HUDEP-2 (cell line): ENCODE measurements around the gene TMEM209.
"Not testable (repeated sequence)": the region's sequence is repeated elsewhere in the genome, so short reads cannot be mapped to it uniquely, and the experiment has no call there.

ENCODE experiments used
- DNase-seq, 76 experiments: peaks; one replicate each; lab custom pipeline; 2025; ENCODE audit not compliant: unreplicated experiment in 76 of 76; lab: John Stamatoyannopoulos, UW

The TMEM209 gene

DNA sequence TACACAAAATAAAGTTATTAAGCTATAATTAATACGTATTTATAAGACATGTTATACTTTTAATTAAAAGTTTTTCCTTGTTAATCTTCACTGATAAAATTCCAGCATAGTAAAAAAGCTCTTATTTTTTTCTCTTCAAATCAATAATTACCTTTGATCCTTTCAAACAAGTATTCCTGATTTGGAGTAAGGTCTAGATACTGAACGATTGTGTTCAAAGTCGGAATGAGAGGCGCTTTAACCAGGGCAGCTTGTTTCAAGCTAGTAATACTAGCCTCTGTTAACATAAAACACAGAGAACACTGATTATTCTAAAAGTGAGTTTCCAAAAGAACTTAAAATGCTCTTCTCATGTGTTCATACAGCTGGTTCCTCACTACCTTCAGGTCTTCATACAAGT is 27.0 kb downstream of the TMEM209 start:
- DNase-seq, result no peak

DNA sequence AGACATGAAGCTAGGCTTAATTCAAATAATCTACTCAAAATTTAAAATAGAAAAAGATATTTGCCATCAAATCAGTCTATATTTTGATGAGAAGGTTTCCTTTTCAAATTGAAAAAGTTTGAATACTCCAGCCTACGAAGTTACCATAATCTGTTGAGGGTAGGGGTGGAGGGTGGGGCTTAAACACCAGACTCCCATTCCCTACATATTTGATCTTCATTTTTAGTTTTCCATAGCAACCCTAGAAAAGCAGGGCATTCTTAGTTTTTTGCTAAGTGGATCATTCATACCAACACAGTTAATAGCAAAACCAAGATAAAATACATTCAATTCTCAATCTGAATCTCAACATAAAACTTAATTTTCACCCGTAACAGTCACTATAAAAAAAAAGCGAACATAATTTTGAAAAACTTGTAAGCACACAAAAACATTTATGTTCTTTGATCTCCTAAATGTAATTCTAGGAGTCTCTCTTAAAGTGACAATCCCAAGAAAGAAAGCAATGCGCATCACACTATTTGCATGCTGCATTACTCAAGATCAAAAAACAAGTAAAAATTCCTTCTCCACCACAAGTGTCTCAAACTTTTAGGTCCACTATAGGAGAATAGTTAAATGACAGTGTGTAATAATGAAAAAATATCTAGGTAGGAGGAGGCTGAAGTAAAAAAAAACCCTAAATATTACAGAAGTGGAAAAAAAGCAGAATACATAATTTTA is 30.8 kb downstream of the TMEM209 start:
- no peak for DNase-seq

DNA sequence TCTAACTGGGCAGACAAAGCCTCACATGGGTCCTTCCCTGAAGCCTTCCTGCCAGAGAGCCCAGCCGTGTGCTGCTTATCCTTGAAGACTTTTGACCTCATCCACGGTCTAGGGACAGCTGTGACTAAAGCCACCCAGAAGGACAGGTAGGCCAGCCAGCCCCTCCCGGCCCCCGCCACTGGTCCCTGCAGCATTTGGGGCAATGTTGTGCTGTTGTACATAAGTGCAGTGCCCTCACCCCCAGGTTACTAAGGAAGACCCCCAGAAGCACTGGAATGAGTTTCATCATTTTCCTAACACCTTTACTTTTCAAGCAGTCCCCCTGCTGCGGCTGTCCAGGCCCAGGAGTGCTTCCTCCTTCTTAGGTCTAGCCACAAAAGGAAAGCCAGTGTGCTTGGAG is 43.0 kb downstream of the TMEM209 start:
- DNase-seq, result no peak

DNA sequence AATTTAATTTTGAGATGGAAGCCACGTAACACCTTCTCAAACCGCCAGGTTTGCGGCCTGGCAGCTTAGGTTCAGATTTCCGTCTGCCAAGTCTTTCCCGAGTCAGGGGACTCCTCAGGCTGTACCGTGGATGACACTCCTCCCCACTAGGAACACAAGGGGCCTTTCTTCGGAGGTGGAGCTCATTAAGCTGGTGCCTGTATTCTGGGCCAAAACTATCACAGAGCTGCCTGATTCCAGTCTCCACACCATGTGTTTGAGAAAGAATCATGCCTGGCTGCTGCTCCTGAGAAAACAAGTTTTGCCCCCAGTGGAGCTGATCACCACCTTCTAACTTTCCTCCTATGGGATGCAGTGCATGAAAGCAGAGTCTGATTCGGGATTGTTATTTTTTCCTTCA is 44.8 kb downstream of the TMEM209 start:
- DNase-seq, result no peak

DNA sequence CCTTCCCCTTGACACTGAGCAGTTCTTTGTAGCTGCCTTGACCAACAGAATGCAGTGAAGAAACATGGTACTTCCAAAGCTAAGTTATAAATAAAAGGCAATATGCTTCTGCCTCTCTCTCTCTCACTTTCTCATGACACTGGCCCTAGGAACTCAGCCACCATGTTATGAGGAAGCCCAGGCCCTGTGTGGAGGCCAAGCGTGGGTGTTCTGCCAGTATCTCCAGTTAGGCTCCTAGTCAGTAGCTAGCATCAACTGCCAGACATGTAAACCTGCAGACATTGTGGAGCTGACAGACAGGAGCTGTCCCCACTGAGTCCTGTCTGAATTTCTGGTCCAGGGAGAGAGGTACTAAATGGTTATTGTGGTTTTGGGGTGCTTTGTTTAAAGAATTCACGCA is 45.2 kb downstream of the TMEM209 start:
- DNase-seq, result no peak

DNA sequence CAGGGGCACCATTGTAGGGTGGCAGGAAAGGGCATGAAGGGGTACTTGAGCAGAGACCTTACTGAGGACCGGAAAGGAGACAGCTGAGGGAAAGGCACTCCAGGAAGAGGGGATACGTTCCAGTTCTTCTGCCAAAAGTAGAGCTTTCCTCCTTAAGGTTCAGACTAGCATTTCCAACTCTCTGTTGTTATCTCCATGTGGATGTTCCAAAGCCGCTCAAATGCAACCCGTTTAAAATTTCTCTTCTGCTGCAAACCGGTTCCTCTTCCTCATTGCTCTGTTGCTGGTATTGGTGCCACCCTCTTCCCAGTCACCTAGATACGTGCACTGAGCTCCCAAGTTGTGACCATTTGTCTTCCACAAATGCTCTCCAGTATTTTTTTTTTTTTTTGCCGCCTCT is 47.5 kb downstream of the TMEM209 start:
- no peak for DNase-seq

DNA sequence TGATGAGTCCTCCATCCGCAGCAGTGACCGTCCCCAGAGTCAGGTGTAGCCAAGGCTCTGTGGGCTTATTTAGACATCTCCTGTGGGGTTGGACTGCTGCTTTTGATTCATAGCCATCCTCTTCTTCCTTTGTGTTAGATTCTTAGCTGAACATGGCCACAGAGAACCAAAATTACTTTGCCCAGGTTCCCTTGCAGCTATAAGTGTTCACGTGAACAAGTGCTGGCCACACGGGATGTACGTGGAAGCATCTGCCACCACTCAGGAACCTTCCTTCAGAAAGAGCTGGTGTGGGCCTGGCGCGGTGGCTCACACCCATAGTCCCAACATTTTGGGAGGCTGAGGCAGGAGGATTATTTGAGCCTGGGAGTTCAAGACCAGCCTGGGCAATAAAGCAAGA is 49.1 kb downstream of the TMEM209 start:
- DNase-seq, result no peak

DNA sequence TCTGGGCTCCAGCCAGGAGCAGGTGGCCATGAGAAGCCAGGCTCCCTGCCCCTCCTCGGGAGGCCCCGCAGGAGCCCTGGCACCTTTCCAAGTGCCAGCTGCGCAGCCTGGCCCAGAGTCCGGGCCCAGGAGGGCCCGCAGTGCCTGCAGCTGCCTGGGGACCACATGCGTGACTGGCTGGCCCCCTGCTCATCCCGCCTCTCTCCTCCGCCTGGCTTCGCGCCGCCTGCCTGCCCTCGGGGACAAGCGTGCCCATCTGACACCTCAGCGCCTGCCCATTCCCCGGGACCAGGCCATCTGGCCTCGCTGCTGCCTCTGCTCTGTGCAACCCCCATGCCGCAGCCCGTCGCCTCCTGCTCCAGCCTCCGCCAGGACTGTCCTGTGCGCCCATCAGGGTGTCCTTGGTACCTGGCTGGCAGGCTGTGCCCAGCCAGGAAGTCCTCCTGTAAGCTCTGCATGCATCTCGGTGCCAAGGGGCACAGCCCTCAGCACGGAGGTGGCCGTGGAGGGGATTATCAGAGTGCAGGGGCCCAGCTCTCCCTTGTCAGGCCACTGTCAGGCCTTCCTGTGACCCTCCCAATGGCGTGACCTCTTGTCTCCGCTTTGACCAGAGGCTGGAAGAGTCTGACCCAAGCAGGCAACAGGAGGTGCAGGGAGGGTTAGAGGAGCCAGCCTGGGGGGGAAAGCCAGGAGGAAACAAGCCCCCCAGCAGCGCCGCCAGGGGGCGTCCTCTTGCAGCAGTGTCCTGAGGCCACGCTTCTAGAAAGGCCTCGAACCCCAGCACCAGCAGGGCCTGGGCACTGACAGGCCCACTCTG is 50.5 kb downstream of the TMEM209 start:
- peak in 9 of 76 experiments; percentile 7 to 67 (median 37) for DNase-seq

DNA sequence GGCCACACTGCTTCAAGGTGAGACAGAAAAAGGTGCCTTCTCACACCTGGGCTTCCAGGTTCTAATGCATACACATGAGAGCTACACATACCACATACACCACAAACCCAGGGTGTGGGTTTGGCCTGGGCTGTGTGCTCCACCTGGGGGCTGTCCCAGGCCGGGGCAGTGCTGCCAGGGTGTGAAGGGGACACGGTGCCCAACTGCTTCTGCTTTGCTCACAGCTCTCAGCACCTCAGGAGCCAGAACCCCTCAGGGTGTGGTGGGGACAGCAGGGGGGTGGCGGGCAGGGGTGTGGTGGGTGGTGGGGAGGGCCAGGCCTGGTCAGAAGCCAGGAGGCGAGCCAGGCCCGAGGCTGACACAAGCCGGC is 51.1 kb downstream of the TMEM209 start:
- peak in 37 of 76 experiments; percentile 8 to 71 (median 37) for DNase-seq

DNA sequence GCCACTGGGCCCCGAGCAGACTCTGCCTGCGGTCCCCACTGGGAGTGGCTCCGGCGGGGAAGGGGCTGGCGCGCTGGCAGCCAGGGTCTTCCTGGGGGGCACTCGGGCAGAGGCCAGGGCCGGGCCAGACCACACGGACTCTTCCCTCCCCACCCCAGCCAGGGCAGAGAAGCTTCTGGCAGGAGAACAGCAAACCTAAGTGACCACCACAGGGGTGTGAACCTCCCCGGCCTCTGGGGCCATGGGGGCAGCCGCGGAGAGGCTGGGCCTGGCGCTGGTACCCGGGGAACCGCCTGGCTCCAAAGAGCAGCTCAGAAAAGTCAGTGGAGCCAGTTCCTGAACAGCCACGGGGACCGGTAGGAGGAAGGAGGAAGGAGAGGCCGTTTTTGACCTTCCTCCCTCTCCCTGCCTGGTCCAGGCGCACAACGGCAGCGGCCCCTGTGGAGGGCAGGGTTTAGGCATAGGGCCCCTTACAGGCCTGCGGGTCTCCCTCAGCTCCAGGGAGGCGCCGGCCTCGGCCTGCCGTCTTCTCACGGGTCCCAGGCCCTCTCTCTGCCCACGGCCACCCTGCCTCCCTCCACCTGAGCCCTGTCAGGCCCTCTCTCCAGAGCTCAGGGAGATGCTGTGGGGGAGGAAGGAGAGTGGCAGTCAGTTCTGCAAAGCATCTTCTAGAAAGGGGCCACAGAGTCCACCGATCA is 51.8 kb downstream of the TMEM209 start:
- DNase-seq, result no peak

DNA sequence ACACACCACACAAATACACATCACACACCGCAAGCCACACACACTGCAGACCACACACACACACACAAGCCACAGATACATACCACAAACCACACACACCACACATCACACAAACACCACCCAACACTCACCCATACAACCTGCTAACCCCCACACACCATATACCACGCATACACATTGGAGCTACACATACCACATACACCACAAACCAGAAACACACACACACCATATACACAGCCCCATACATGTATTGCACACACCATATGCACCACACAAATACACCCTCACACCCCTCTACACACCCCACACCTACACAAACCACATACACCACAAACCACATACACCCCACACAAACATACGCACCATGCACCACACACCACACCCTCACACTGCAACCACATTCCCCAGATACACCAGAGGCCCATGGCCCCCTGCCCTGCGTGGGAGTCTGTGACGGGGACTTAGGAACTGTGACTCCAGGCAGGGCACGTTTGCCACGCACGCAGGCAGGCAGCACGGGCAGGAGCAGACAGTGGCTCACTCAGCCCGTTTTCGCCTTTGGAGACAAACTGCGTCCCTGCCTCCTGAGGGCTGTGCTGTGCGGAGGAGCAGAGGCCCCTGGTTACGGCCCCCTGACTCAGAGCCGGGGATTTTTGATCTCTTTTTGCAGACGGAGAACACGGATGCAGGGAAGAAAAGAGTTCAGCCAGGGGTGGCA is 52.6 kb downstream of the TMEM209 start:
- peak in 43 of 76 experiments; percentile 9 to 67 (median 31) for DNase-seq

DNA sequence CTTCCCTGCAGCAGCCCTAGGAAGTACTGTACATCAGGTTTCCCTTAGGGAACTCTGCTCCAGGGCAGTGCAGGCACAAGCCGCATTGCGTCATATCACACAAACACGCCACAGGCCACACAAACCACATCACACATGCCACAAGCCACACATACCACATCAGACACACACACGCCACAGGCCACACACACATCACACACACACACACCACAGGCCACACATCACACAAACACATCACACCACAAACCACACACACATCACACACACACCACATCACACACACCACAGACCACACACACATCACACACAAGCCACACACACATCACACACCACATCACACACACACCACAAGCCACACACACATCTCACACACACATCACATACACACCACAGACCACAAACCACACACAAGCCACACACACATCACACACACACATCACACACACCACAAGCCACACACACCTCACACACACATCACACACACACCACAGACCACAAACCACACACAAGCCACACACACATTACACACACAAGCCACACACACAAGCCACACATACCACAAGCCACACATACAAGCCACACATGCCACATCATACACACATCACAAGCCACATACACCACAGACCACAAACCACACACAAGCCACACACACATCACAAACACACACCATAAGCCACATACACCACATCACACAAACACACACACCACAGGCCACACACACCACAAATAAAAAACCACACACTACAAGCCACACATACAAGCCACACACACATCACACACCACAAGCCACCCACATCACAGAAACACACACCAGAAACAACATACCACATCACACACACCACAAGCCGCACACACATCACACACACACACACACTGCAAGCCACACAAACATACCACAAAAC is 53.4 kb downstream of the TMEM209 start:
- DNase-seq, result no peak

DNA sequence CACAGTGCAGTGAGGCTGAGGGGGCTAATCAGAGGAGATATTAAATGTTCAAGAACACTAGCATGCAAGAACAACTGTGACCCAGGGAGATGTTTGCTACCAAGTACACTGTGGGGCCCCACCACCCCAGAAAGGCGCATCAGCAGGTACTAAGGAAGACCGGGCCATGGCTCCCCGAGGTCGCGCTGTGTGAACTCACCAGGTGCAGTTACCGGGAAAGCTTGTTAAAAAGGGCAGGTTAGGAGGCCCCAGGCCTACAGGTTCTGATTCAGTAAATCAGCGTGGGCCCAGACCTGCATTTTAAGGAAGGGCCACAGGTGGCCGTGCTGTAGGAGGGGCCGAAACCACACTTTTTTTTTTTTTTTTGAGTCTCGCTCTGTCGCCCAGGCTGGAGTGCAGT is 54.6 kb downstream of the TMEM209 start:
- no peak for DNase-seq

DNA sequence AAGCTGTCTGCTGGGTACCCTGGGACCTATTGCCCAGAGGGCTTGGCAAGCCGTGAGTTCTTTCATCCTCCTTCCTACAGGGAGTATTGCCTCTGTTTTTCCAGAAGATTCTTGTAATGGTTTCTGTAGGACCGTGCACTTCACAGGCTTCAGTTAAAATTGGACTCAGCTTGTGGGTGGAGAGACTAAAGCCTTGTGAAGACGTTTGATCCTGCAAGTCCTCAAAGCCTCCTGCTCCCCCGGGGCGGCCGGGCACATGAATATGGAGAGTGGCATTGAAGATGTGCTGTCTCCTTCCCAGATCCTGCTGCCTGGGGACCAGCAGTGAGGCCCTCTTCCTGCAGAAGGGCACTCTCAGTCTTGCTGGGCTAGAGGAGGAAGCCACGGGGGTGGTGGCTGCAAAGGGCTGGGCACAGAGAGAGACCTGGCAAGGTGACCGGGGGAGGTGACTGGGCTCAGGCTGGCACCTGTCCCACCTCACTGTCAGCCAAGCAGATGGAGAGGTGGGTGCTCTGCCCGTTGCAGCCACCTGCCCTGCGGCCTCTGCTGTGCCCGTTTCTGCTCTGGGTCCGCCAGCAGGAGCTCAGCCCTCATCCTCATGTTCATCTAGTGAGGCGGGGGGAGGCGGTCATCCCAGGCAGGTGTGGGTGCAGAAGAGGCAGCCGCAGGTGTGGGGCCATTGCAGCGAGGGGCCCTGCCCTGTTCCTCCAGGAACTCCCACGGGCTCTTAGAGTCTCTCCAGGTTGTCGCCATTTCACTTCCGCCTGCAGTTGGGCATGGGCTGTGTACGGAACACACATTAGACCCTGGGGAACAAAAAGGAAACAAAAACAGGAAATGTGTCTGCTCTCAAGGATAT is 55.7 kb downstream of the TMEM209 start:
- no peak for DNase-seq

DNA sequence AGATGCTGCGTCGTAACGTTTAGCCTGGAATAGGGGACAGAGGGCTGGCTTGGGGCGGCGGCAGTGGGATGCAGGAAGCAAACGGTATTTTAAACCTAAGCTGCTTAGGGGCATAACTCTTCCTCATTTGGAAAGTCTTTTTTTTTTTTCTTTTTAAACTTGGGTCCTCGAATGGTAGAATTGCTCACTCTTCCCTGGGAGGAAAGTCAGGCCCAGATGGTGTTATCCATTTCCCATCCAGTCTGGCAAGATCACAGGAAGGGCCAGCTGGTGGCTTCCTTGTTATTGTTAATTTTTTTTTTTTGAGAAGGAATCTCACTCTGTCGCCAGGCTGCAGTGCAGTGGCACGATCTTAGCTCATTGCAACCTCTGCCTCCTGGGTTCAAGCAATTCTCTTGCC is 56.6 kb downstream of the TMEM209 start:
- DNase-seq, result no peak

DNA sequence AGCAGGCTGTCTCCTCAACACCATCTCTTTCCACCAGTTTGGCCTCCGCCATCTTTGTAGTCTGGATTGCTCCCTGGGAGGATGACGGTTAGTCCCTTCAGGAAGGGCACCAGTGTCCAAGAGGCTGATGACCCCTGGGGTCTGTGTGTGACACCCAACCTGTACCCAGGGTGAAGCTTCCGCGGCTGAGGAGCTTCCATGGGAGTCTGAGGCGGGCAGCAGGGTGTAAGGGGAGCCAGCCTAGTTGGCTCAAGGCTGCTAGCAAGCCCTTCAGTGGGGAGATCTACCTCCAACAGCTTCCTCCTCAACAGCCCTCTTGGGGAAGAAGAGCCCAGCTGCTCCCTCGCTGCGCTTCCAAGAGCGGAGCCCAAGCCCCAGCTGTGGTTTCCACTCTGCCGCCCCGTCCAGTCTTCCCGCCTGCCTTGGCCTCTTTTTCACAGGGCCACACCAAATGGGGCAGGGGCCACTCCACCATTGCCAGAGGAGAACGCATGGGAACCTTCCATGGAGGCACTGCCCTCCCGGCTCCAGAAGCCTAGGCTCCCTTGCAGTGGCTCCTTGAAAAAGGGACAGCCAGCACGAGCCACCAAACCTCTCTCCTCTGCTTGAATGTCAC is 57.4 kb downstream of the TMEM209 start:
- no peak for DNase-seq

DNA sequence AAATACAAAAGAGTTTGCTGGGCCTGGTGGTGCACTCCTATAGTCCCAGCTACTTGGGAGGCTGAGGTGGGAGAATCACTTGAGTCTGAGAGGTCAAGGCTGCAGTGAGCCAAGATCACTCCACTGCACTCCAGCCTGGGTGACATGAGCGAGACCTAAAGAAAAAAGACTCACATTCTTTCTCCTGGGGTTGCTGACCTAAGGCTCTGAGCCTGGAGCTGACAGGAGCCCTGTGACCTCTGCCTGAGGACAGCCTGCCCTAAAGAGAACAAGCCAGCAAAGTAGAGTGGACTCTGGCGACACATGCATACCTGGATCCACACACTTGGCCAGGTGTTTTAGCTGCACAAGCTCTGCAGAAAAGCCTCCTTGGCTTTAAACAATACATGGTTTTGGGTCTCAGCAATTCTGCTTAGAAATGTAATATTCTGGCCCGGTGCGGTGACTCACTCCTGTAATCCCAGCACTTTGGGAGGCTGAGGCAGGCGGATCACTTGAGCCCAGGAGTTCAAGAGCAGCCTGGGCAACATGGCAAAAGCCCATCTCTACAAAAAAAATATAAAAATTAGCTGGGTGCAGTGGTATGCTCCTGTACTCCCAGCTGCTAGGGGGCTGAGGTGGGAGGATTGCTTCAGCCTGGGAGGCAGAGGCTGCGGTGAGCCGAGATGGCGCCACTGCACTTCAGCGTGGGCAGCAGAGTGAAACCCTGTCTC is 58.4 kb downstream of the TMEM209 start:
- DNase-seq, result no peak

DNA sequence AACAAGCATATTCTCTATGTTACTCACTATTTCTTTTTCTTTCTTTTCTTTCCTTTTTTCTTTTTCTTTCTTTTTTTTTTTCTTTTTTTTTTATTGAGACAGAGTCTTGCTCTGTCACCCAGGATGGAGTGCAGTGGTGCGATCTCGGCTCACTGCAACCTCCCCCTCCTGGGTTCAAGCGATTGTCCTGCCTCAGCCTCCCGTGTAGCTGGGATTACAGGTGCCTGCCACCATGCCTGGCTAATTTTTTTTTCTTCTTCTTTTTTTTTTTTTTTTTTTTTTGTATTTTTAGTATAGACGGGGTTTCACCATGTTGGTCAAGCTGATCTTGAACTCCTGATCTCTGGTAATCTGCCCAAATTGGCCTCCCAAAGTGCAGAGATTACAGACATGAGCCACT is 59.1 kb downstream of the TMEM209 start:
- DNase-seq, result not testable (repeated sequence)
